IMR-90 (cell line): ENCODE measurements around the gene FUT1. TPM values are rescaled to one million over a fixed set of nuclear protein-coding genes. Genes with fewer than 3 reads are reported as not detected.

Experiments used
- ATAC-seq: fragments of 200-7000 bp; cut with Tn5 transposase; 2 replicates; pipeline ENCODE4 v1.9.1; 2020; ENCODE audit warnings: low read depth, mild to moderate bottlenecking, moderate library complexity
- BruUV-seq: library from RNA; stranded (reverse); fragments of 400-500 nt; replicated peaks from 2 replicates; lab custom pipeline; 2021; lab: Mats Ljungman, UMichigan
- CTCF ChIA-PET: fragments of 300-600 bp; formaldehyde crosslinking; extraction: SDS; loops from one replicate; lab custom pipeline; 2021; ENCODE audit warnings: antibody characterized with exemption; lab: Yijun Ruan, JAX
- POLR2A ChIA-PET: fragments of 300-600 bp; sonication (Branson Sonifier 250); formaldehyde crosslinking; loops from one replicate; lab custom pipeline; 2022; ENCODE audit warnings: antibody characterized with exemption; ENCODE audit not compliant: unreplicated experiment; lab: Charles Lee
- DNase-seq: peaks from one replicate; pipeline ENCODE4 v3.0.0; 2013
- H2AFZ ChIP-seq: replicated peaks from 2 replicates; pipeline ENCODE3; 2013; ENCODE audit warnings: low read length, mild to moderate bottlenecking; ENCODE audit not compliant: poor library complexity
- H2AK5ac ChIP-seq: 2 replicates; pipeline ENCODE4 v1.6.1; 2013; ENCODE audit warnings: low read depth, low read length, inconsistent platforms
- H2AK9ac ChIP-seq: replicated peaks from 2 replicates; pipeline ENCODE3; 2013; ENCODE audit warnings: mild to moderate bottlenecking, low read depth, low read length, moderate library complexity; ENCODE audit not compliant: poor library complexity
- H2BK120ac ChIP-seq: 2 replicates; pipeline ENCODE4 v1.6.1; 2013; ENCODE audit warnings: low read depth, low read length, inconsistent platforms
- H2BK15ac ChIP-seq: 3 replicates; pipeline ENCODE4 v1.6.1; 2013; ENCODE audit warnings: low read depth, low read length, inconsistent platforms
- H2BK20ac ChIP-seq: 2 replicates; pipeline ENCODE4 v1.6.1; 2013; ENCODE audit warnings: low read depth, mild to moderate bottlenecking, inconsistent platforms, low read length, moderate library complexity
- H2BK5ac ChIP-seq: 2 replicates; pipeline ENCODE4 v1.6.1; 2013; ENCODE audit warnings: mild to moderate bottlenecking, low read depth, low read length, inconsistent platforms; ENCODE audit not compliant: poor library complexity, severe bottlenecking
- H3K14ac ChIP-seq: replicated peaks from 2 replicates; pipeline ENCODE4 v1.6.1; 2013; ENCODE audit warnings: low read depth, low read length, inconsistent platforms
- H3K18ac ChIP-seq: 2 replicates; pipeline ENCODE4 v1.6.1; 2013; ENCODE audit warnings: low read depth, low read length, control low read depth
- H3K23ac ChIP-seq: 2 replicates; pipeline ENCODE4 v1.6.1; 2013; ENCODE audit warnings: low read depth, low read length, inconsistent platforms
- H3K27ac ChIP-seq: 2 replicates; pipeline ENCODE4 v1.5.1; 2013; ENCODE audit warnings: mild to moderate bottlenecking, control low read depth, low read length; ENCODE audit not compliant: insufficient read depth
- H3K27me3 ChIP-seq: 2 replicates; pipeline ENCODE4 v1.6.1; 2013; ENCODE audit warnings: low read length; ENCODE audit not compliant: control insufficient read depth, insufficient read depth
- H3K36me3 ChIP-seq: 2 replicates; pipeline ENCODE4 v1.6.1; 2013; ENCODE audit warnings: low read length, mixed read lengths; ENCODE audit not compliant: control insufficient read depth, insufficient read depth
- H3K4ac ChIP-seq: 2 replicates; pipeline ENCODE4 v1.6.1; 2013; ENCODE audit warnings: low read depth, low read length, inconsistent platforms
- H3K4me1 ChIP-seq: 2 replicates; pipeline ENCODE4 v1.6.1; 2013; ENCODE audit warnings: low read length, mixed read lengths; ENCODE audit not compliant: control insufficient read depth, insufficient read depth
- H3K4me2 ChIP-seq: 2 replicates; pipeline ENCODE4 v1.6.1; 2013; ENCODE audit warnings: low read depth, mild to moderate bottlenecking, control low read depth, low read length, moderate library complexity
- H3K4me3 ChIP-seq: 2 replicates; pipeline ENCODE4 v1.5.1; 2013; ENCODE audit warnings: low read depth, mild to moderate bottlenecking, control low read depth, low read length, moderate library complexity; ENCODE audit not compliant: insufficient read depth
- H3K56ac ChIP-seq: 2 replicates; pipeline ENCODE4 v1.6.1; 2013; ENCODE audit warnings: low read length, inconsistent platforms; ENCODE audit not compliant: insufficient read depth; ENCODE audit errors: extremely low read depth
- H3K79me1 ChIP-seq, 2 experiments: 2 replicates each; pipeline ENCODE4 v1.6.1; 2013; ENCODE audit warnings: low read length in 2 of 2, inconsistent platforms in 1 of 2, low read depth in 1 of 2
- H3K9ac ChIP-seq: 2 replicates; pipeline ENCODE4 v1.6.1; 2013; ENCODE audit warnings: low read depth, low read length, control low read depth
- H3K9me1 ChIP-seq: 2 replicates; pipeline ENCODE4 v1.6.1; 2013; ENCODE audit warnings: low read length, inconsistent platforms; ENCODE audit not compliant: insufficient read depth
- H3K9me3 ChIP-seq: 2 replicates; pipeline ENCODE4 v1.6.1; 2013; ENCODE audit warnings: low read length; ENCODE audit not compliant: control insufficient read depth, insufficient read depth
- H4K20me1 ChIP-seq: 2 replicates; pipeline ENCODE4 v1.6.1; 2013; ENCODE audit warnings: low read length, inconsistent platforms; ENCODE audit not compliant: insufficient read depth
- H4K5ac ChIP-seq: 2 replicates; pipeline ENCODE4 v1.6.1; 2013; ENCODE audit warnings: mild to moderate bottlenecking, low read depth, low read length, control low read depth
- H4K8ac ChIP-seq, 2 experiments: 2 replicates each; pipeline ENCODE4 v1.6.1; 2013; ENCODE audit warnings: low read depth in 2 of 2, low read length in 2 of 2, control low read depth in 1 of 2, inconsistent platforms in 1 of 2
- H4K91ac ChIP-seq: 2 replicates; pipeline ENCODE4 v1.6.1; 2013; ENCODE audit warnings: low read depth, low read length, inconsistent platforms; ENCODE audit not compliant: insufficient read depth
- BHLHE40 ChIP-seq: fragments of 150-350 bp; IDR thresholded peaks from 2 replicates; pipeline ENCODE4 v1.6.1; 2016; ENCODE audit warnings: mild to moderate bottlenecking, low read depth, low read length
- CEBPB ChIP-seq: IDR thresholded peaks from 2 replicates; pipeline ENCODE4 v1.6.1; 2012; ENCODE audit warnings: low read depth, low read length, improper control_type of control experiment
- CHD1 ChIP-seq: IDR thresholded peaks from 2 replicates; pipeline ENCODE4 v1.6.1; 2012; ENCODE audit warnings: low read depth, low read length, improper control_type of control experiment
- FOS ChIP-seq: fragments of 150-350 bp; IDR thresholded peaks from 2 replicates; pipeline ENCODE4 v1.6.1; 2016; ENCODE audit warnings: low read depth, low read length
- MAFK ChIP-seq: IDR thresholded peaks from 2 replicates; pipeline ENCODE4 v1.6.1; 2012; ENCODE audit warnings: low read depth, low read length, improper control_type of control experiment
- MAZ ChIP-seq: IDR thresholded peaks from 2 replicates; pipeline ENCODE4 v1.6.1; 2012; ENCODE audit warnings: low read depth, mild to moderate bottlenecking, low read length, improper control_type of control experiment, moderate library complexity, borderline replicate concordance
- MXI1 ChIP-seq: IDR thresholded peaks from 2 replicates; pipeline ENCODE4 v1.6.1; 2012; ENCODE audit warnings: low read depth, mild to moderate bottlenecking, low read length, moderate library complexity, borderline replicate concordance
- NFE2L2 ChIP-seq: fragments of 150-350 bp; IDR thresholded peaks from 2 replicates; pipeline ENCODE4 v1.6.1; 2016; ENCODE audit warnings: low read depth, mild to moderate bottlenecking, low read length
- POLR2A ChIP-seq: IDR thresholded peaks from 2 replicates; pipeline ENCODE4 v1.6.1; 2012; ENCODE audit warnings: mild to moderate bottlenecking, low read depth, low read length
- RAD21 ChIP-seq: IDR thresholded peaks from 2 replicates; pipeline ENCODE4 v1.6.1; 2012; ENCODE audit warnings: low read length, improper control_type of control experiment
- RCOR1 ChIP-seq: IDR thresholded peaks from 2 replicates; pipeline ENCODE4 v1.6.1; 2012; ENCODE audit warnings: mild to moderate bottlenecking, low read length, improper control_type of control experiment; ENCODE audit not compliant: insufficient replicate concordance
- RFX5 ChIP-seq: IDR thresholded peaks from 2 replicates; pipeline ENCODE4 v1.8.0; 2012; ENCODE audit warnings: low read depth, mild to moderate bottlenecking, low read length, moderate library complexity
- SMC3 ChIP-seq: fragments of 150-350 bp; IDR thresholded peaks from 2 replicates; pipeline ENCODE4 v1.6.1; 2016; ENCODE audit warnings: low read depth, mild to moderate bottlenecking, antibody characterized with exemption, low read length, moderate library complexity
- USF2 ChIP-seq: fragments of 150-350 bp; IDR thresholded peaks from 2 replicates; pipeline ENCODE4 v1.6.1; 2017; ENCODE audit warnings: mild to moderate bottlenecking, antibody characterized with exemption, low read length, low read depth
- WGBS, 2 experiments: methylation state at CpG; one replicate each; pipeline versions ENCODE4 v1.1.5 to v1.1.7; 2013; ENCODE audit warnings: missing lambda C conversion rate in 2 of 2; ENCODE audit not compliant: insufficient read length in 1 of 2; ENCODE audit errors: extremely low coverage in 2 of 2; 5-methylcytosine and 5-hydroxymethylcytosine counted together
- dilution Hi-C: fragments of 300-500 bp; cut with HindIII; formaldehyde crosslinking; loops from one replicate; pipeline ENCODE4 v1.14.3; 2018; ENCODE audit warnings: low sequenced_read_pairs; ENCODE audit not compliant: unreplicated experiment
- in situ Hi-C: fragments of 300-500 bp; cut with MboI; formaldehyde crosslinking; loops from 3 replicates; pipeline ENCODE4 v1.14.3; 2019; ENCODE audit warnings: low sequenced_read_pairs, inconsistent platforms, mixed read lengths
- intact Hi-C: fragments of 100-400 bp; cut with micrococcal nuclease; formaldehyde crosslinking; loops from 2 replicates; pipeline ENCODE4 v1.10.0; 2022
- polyA plus RNA-seq, 3 experiments: library from polyadenylated mRNA; depleted of rRNA; stranded (reverse); fragments of >200 nt; gene quantifications; 2 replicates each; pipeline ENCODE4 v1.2.3, GENCODE V29; 2012; ENCODE audit warnings: low replicate concordance in 1 of 3
- total RNA-seq: library from RNA; depleted of rRNA; stranded (reverse); fragments of >200 nt; gene quantifications from 2 replicates; pipeline ENCODE4 v1.2.3, GENCODE V29; 2012
- TF ChIP-seq, protein P1 (sequence below): fragments of 150-350 bp; IDR thresholded peaks from 2 replicates; pipeline ENCODE4 v1.6.1; 2016; ENCODE audit warnings: low read depth, mild to moderate bottlenecking, low read length, moderate library complexity, borderline replicate concordance
- TF ChIP-seq, protein P2 (sequence below): conservative IDR thresholded peaks from 2 replicates; pipeline ENCODE4 v1.5.1; 2012; ENCODE audit warnings: mild to moderate bottlenecking, low read depth, low read length, improper control_type of control experiment

The FUT1 gene
- total and polyA plus RNA-seq, 2 of the 4 experiments (the other 2 are of a cell fraction) = 0.09 to 0.18 TPM

- H4K91ac ChIP-seq = no peak overlapping the region
- no peak overlapping the region for H3K4me2 ChIP-seq
- no peak overlapping the region for H4K8ac ChIP-seq
- no TSS peak for BruUV-seq
- no peak for TF ChIP-seq USF2
- TF ChIP-seq RFX5 = no peak
- TF ChIP-seq, protein P1, sequence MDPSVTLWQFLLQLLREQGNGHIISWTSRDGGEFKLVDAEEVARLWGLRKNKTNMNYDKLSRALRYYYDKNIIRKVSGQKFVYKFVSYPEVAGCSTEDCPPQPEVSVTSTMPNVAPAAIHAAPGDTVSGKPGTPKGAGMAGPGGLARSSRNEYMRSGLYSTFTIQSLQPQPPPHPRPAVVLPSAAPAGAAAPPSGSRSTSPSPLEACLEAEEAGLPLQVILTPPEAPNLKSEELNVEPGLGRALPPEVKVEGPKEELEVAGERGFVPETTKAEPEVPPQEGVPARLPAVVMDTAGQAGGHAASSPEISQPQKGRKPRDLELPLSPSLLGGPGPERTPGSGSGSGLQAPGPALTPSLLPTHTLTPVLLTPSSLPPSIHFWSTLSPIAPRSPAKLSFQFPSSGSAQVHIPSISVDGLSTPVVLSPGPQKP = no peak
- no peak for TF ChIP-seq BHLHE40
- no peak for TF ChIP-seq MXI1
- TF ChIP-seq NFE2L2 = no peak
- TF ChIP-seq SMC3 = no peak
- no peak for TF ChIP-seq CEBPB
- TF ChIP-seq, protein P2, sequence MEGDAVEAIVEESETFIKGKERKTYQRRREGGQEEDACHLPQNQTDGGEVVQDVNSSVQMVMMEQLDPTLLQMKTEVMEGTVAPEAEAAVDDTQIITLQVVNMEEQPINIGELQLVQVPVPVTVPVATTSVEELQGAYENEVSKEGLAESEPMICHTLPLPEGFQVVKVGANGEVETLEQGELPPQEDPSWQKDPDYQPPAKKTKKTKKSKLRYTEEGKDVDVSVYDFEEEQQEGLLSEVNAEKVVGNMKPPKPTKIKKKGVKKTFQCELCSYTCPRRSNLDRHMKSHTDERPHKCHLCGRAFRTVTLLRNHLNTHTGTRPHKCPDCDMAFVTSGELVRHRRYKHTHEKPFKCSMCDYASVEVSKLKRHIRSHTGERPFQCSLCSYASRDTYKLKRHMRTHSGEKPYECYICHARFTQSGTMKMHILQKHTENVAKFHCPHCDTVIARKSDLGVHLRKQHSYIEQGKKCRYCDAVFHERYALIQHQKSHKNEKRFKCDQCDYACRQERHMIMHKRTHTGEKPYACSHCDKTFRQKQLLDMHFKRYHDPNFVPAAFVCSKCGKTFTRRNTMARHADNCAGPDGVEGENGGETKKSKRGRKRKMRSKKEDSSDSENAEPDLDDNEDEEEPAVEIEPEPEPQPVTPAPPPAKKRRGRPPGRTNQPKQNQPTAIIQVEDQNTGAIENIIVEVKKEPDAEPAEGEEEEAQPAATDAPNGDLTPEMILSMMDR = no peak
- TF ChIP-seq CHD1 = no peak
- no peak for TF ChIP-seq MAZ
- no peak for TF ChIP-seq RCOR1
- no peak for TF ChIP-seq RAD21
- no peak for TF ChIP-seq FOS
- no peak for TF ChIP-seq POLR2A
- TF ChIP-seq MAFK = no peak
- H3K9me3 ChIP-seq = no peaks in the 10 kb centered on the region
- dilution Hi-C loops = no loop called here
- H2AK5ac ChIP-seq = no peak overlapping the region
- H3K4ac ChIP-seq = no peak overlapping the region
- no peak overlapping the region for H3K23ac ChIP-seq
- no peak overlapping the region for H3K27ac ChIP-seq
- intact Hi-C loops = no loop called here
- DNase-seq = no peak
- H3K4me1 ChIP-seq = peaks cover 4% of the 10 kb centered on the region; the same call in 1 of the 2 replicates
- no peaks in the 10 kb centered on the region for H3K36me3 ChIP-seq
- H2AK9ac ChIP-seq = no peak overlapping the region
- no peak overlapping the region for H3K14ac ChIP-seq
- peaks cover 33% of the 10 kb centered on the region for H3K27me3 ChIP-seq
- CTCF ChIA-PET = no interaction called here
- H2BK5ac ChIP-seq = no peak overlapping the region
- in situ Hi-C loops = no loop called here
- H4K20me1 ChIP-seq = no peaks in the 10 kb centered on the region
- POLR2A ChIA-PET = no interaction called here
- H2BK15ac ChIP-seq = no peak overlapping the region
- no peak overlapping the region for H2AFZ ChIP-seq
- no peak overlapping the region for H3K18ac ChIP-seq
- no peak overlapping the region for H4K5ac ChIP-seq
- H2BK120ac ChIP-seq = no peak overlapping the region
- H3K9ac ChIP-seq = no peak overlapping the region
- no peak for ATAC-seq
- no peaks in the 10 kb centered on the region for H3K79me1 ChIP-seq
- 75% methylated on average over 3 of the region's 12 CpGs; no CpG with 5 or more reads in 1 of the 2 experiments for WGBS, 2 experiments
- no peak overlapping the region for H3K4me3 ChIP-seq
- H2BK20ac ChIP-seq = no peak overlapping the region
- H3K56ac ChIP-seq = no peak overlapping the region
- H3K9me1 ChIP-seq = no peaks in the 10 kb centered on the region
Measured at GRCh38 chr19:48757089-48757675, 4.7 kb upstream of the FUT1 start.
